ENCODE data around the gene EIF6. TPM values are rescaled to one million over a fixed set of nuclear protein-coding genes. Genes with fewer than 3 reads are reported as not detected.
A peak's percentile ranks its signal among the peaks of the same experiment; 100 is the strongest.

Gene EIF6
- polyA plus RNA-seq, 3 donors: 94.3 to 222 (median 190) TPM

DNA sequence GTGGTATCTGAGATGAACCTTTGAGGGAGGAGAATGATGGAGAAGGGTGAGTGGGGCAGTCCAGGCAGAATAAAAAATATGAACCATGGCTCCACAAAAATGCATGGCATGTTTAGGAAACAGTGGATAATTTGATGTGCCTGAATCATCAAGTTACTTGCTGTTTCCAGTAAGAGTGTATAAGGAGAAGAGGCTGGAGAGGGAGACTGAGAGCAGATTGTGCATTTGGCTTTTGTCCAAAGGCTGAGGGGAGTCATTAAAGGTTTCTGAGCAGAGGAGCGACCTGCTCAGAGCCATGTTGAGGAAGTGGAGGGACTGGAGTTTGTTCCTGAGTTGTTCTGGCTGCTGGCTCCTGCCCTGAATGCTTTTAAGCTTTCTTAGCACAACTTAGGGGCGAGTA, 52.0 kb downstream of the EIF6 start:
- no peak overlapping the region for H3K4me3 ChIP-seq (replicated peaks in 1 of 3; ENCODE audit: low read depth in 2 of 3, low read length in 3 of 3)
- no peak overlapping the region for H3K9ac ChIP-seq (ENCODE audit: insufficient read depth, low read length, poor library complexity, severe bottlenecking)
- WGBS (ENCODE audit: insufficient coverage): 75% methylated on average over 2 of the region's 2 CpGs
- H3K4me1 ChIP-seq (ENCODE audit: control insufficient read depth in 1 of 2, insufficient read depth in 2 of 2, low read length in 2 of 2): no peaks in the 10 kb centered on the region
- Mint-ChIP-seq H3K4me3 (no peak overlapping the region), H3K36me3 (peaks cover 28 to 44% of the 10 kb centered on the region in 2 donors), H3K9me3 (peaks cover 0 to 6% (median 3%) of the 10 kb centered on the region in 7 donors), H3K27me3 (ENCODE audit: low read depth in 3 of 3) (peaks cover 13 to 16% (median 14%) of the 10 kb centered on the region in 3 donors), H3K27ac (peak overlapping the region in 1 of 7 donors; percentile 12), H3K4me1 (no peaks in the 10 kb centered on the region)
- H3K79me2 ChIP-seq (ENCODE audit: insufficient read depth, low read length): no peaks in the 10 kb centered on the region
- no peak overlapping the region for H3K4me2 ChIP-seq (replicated peaks; ENCODE audit: extremely low read depth, low read length, poor library complexity, severe bottlenecking)
- peaks cover 10 to 14% of the 10 kb centered on the region in 2 donors for H3K27me3 ChIP-seq (ENCODE audit: control insufficient read depth in 2 of 2, insufficient read depth in 2 of 2, low read length in 2 of 2)
- DNase-seq: no peak
- peaks cover 0 to 5% of the 10 kb centered on the region in 2 donors for H3K36me3 ChIP-seq (replicated peaks in 1 of 2; ENCODE audit: control insufficient read depth in 1 of 2, insufficient read depth in 2 of 2, low read length in 2 of 2)
- no peak overlapping the region for H3K27ac ChIP-seq (ENCODE audit: low read depth in 1 of 2, low read length in 2 of 2)
- TF ChIP-seq, protein P1, sequence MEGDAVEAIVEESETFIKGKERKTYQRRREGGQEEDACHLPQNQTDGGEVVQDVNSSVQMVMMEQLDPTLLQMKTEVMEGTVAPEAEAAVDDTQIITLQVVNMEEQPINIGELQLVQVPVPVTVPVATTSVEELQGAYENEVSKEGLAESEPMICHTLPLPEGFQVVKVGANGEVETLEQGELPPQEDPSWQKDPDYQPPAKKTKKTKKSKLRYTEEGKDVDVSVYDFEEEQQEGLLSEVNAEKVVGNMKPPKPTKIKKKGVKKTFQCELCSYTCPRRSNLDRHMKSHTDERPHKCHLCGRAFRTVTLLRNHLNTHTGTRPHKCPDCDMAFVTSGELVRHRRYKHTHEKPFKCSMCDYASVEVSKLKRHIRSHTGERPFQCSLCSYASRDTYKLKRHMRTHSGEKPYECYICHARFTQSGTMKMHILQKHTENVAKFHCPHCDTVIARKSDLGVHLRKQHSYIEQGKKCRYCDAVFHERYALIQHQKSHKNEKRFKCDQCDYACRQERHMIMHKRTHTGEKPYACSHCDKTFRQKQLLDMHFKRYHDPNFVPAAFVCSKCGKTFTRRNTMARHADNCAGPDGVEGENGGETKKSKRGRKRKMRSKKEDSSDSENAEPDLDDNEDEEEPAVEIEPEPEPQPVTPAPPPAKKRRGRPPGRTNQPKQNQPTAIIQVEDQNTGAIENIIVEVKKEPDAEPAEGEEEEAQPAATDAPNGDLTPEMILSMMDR (IDR thresholded peaks at IDR 0.05): no peak
- intact Hi-C loops (cut with micrococcal nuclease): no loop called here
- H4K20me1 ChIP-seq (ENCODE audit: insufficient read depth, low read length): peaks cover 1% of the 10 kb centered on the region
- H3K9me3 ChIP-seq (replicated peaks in 1 of 2; ENCODE audit: control insufficient read depth in 1 of 2, insufficient read depth in 1 of 2, low read length in 2 of 2): no peaks in the 10 kb centered on the region
- H2AFZ ChIP-seq (ENCODE audit: insufficient read depth, low read depth, low read length, poor library complexity, severe bottlenecking): no peak overlapping the region

Other genes with a start within 250 kb of the EIF6 start
- 10 to 100 TPM; 80.8 to 98.4 (median 88.6) TPM for gene TRPC4AP, start 192.0 kb downstream of the EIF6 start, polyA plus RNA-seq
- 10 to 100 TPM; 39.5 to 86.1 (median 75.6) TPM for gene EDEM2, start 137.4 kb downstream of the EIF6 start, polyA plus RNA-seq
- gene PROCR, start 112.7 kb downstream of the EIF6 start, polyA plus RNA-seq: 1 to 10 TPM in 1 of 3 donors, under 1 TPM in 2; 0.43 to 1.1 (median 0.90) TPM
- under 1 TPM in 1 of 3 donors, not detected in 2; 0.14 TPM for gene MMP24, start 58.1 kb downstream of the EIF6 start, polyA plus RNA-seq
- 10 to 100 TPM in 1 of 3 donors, 1 to 10 TPM in 2; 9.5 to 43.9 (median 9.6) TPM for gene MMP24OS, start 6.7 kb downstream of the EIF6 start, polyA plus RNA-seq
- not detected for gene FAM83C, start 7.7 kb upstream of the EIF6 start, polyA plus RNA-seq
- gene UQCC1, start 127.2 kb upstream of the EIF6 start, polyA plus RNA-seq: 10 to 100 TPM in 1 of 3 donors, 1 to 10 TPM in 2; 8.5 to 15.6 (median 9.8) TPM
- not detected for gene GDF5, start 153.5 kb upstream of the EIF6 start, polyA plus RNA-seq
- 1 to 10 TPM in 2 of 3 donors, under 1 TPM in 1; 0.81 to 5.9 (median 1.2) TPM for gene CEP250, start 170.8 kb upstream of the EIF6 start, polyA plus RNA-seq
- gene C20orf173, start 244.9 kb upstream of the EIF6 start, polyA plus RNA-seq: not detected